ENCODE data around the gene MTARC2.

GRCh38 chr1:220784751-220785150, 36.6 kb downstream of the MTARC2 start:
- no peak for TF ChIP-seq TAF1 (IDR thresholded peaks at IDR 0.05; ENCODE audit: borderline replicate concordance, low read depth, low read length)
- TF ChIP-seq POLR2A (IDR thresholded peaks at IDR 0.05; ENCODE audit: low read depth, low read length) = no peak
